CD4-positive, alpha-beta T cell (primary cell): ENCODE results near the gene FBXL19. TPM values are rescaled to one million over a fixed set of nuclear protein-coding genes. Genes with fewer than 3 reads are reported as not detected.

ENCODE experiments used
- ATAC-seq: fragments of 200-7000 bp; cut with Tn5 transposase; one replicate; pipeline ENCODE4 v1.10.0; 2022; ENCODE audit warnings: mild to moderate bottlenecking; ENCODE audit not compliant: poor library complexity
- CTCF ChIA-PET: fragments of 350-600 bp; sonication (Branson Sonifier 250); formaldehyde crosslinking; loops from one replicate; lab custom pipeline; 2021; ENCODE audit warnings: antibody characterized with exemption, inconsistent platforms; lab: Charles Lee
- POLR2A ChIA-PET: fragments of 350-600 bp; sonication (Branson Sonifier 250); formaldehyde crosslinking; loops from one replicate; lab custom pipeline; 2021; ENCODE audit warnings: antibody characterized with exemption, inconsistent platforms; lab: Charles Lee
- DNase-seq, 14 experiments: peaks; one replicate each; pipeline ENCODE4 v3.0.0-alpha.2; 2013 to 2020; ENCODE audit warnings: mixed read lengths in 2 of 14
- H3K27ac ChIP-seq, 2 donors: one replicate each; pipeline versions ENCODE4 v1.5.1 to v1.7.0; 2013; ENCODE audit warnings: low read length in 2 of 2, low read depth in 1 of 2, mild to moderate bottlenecking in 1 of 2
- H3K27me3 ChIP-seq, 2 experiments: 1 replicate in 1 of 2; 2 replicates in 1 of 2; pipeline versions ENCODE4 v1.6.1 to v1.7.0; 2013; ENCODE audit warnings: low read length in 2 of 2, control low read depth in 1 of 2, mild to moderate bottlenecking in 1 of 2, moderate library complexity in 1 of 2; ENCODE audit not compliant: insufficient read depth in 2 of 2, control insufficient read depth in 1 of 2
- H3K36me3 ChIP-seq: one replicate; pipeline ENCODE4 v1.6.1; 2013; ENCODE audit warnings: low read length, control low read depth; ENCODE audit not compliant: insufficient read depth
- H3K4me1 ChIP-seq: one replicate; pipeline ENCODE4 v1.6.1; 2013; ENCODE audit warnings: low read length, control low read depth; ENCODE audit not compliant: insufficient read depth
- H3K4me3 ChIP-seq: one replicate; pipeline ENCODE4 v1.5.1; 2013; ENCODE audit warnings: mild to moderate bottlenecking, low read length, moderate library complexity
- H3K9me3 ChIP-seq, 2 experiments: 1 replicate in 1 of 2; 2 replicates in 1 of 2; pipeline versions ENCODE4 v1.6.1 to v1.7.0; 2013; ENCODE audit warnings: low read length in 2 of 2, mild to moderate bottlenecking in 2 of 2, control low read depth in 1 of 2, moderate library complexity in 1 of 2; ENCODE audit not compliant: control insufficient read depth in 1 of 2, insufficient read depth in 1 of 2
- H3K27ac Mint-ChIP-seq: one replicate; pipeline ENCODE4 v1.8.0; 2020; ENCODE audit warnings: mixed read lengths
- H3K27me3 Mint-ChIP-seq: one replicate; pipeline ENCODE4 v1.8.0; 2021; ENCODE audit warnings: mixed read lengths
- H3K36me3 Mint-ChIP-seq: one replicate; pipeline ENCODE4 v1.8.0; 2021; ENCODE audit warnings: low read depth, mixed read lengths
- H3K4me1 Mint-ChIP-seq: one replicate; pipeline ENCODE4 v1.8.0; 2021; ENCODE audit warnings: low read depth, mixed read lengths
- H3K4me3 Mint-ChIP-seq: one replicate; pipeline ENCODE4 v1.8.0; 2020; ENCODE audit warnings: mild to moderate bottlenecking, mixed read lengths
- H3K9me3 Mint-ChIP-seq: one replicate; pipeline ENCODE4 v1.8.0; 2020; ENCODE audit warnings: mixed read lengths
- CTCF ChIP-seq: fragments of 200-600 bp; IDR thresholded peaks from one replicate; pipeline ENCODE4 v1.8.0; 2022; ENCODE audit warnings: antibody characterized with exemption, mild to moderate bottlenecking
- intact Hi-C, 2 experiments: fragments of 100-400 bp; cut with DNase I in 1 of 2; cut with micrococcal nuclease in 1 of 2; formaldehyde crosslinking; loops; one replicate each; pipeline versions ENCODE4 v1.15.1 to v1.9.0; 2023 to 2025; cut with DNase I, micrococcal nuclease
- total RNA-seq, 174 experiments: library from RNA in 2 of 174; stranded (reverse) in 2 of 174; gene quantifications; one replicate each; pipeline ENCODE4 v1.2.3 and lab custom pipeline; 2021 to 2026

Gene FBXL19
- total RNA-seq, 2 experiments from 2014 or later: 7.5 to 8.9 TPM

GRCh38 chr16:30946671-30947540, 23.5 kb downstream of the FBXL19 start:
- peaks cover 17% of the 10 kb centered on the region for H3K4me1 Mint-ChIP-seq
- DNase-seq: no peak
- peaks cover 10% of the 10 kb centered on the region for H3K36me3 Mint-ChIP-seq
- H3K27me3 Mint-ChIP-seq: no peaks in the 10 kb centered on the region
- CTCF ChIA-PET: interaction anchor here (1.5 kb wide), 1 partner anchor 102 kb away, joined by 3 read pairs; no protein-coding TSS in a partner anchor
- H3K9me3 ChIP-seq: no peaks in the 10 kb centered on the region
- POLR2A ChIA-PET: no interaction called here
- H3K4me1 ChIP-seq: peaks cover 29% of the 10 kb centered on the region
- H3K4me3 Mint-ChIP-seq: peak overlapping the region; percentile 69
- H3K27me3 ChIP-seq: no peaks in the 10 kb centered on the region
- TF ChIP-seq CTCF: no peak
- peak overlapping the region; percentile 0 for H3K27ac Mint-ChIP-seq
- no peak overlapping the region for H3K4me3 ChIP-seq
- ATAC-seq: no peak
- no peaks in the 10 kb centered on the region for H3K9me3 Mint-ChIP-seq
- H3K36me3 ChIP-seq: peaks cover 7% of the 10 kb centered on the region
- H3K27ac ChIP-seq: no peak overlapping the region
- intact Hi-C loops: no loop called here

GRCh38 chr16:30947541-30947858, 24.1 kb downstream of the FBXL19 start:
- POLR2A ChIA-PET: no interaction called here
- no peak overlapping the region for H3K4me3 ChIP-seq
- Mint-ChIP-seq H3K27ac (no peak overlapping the region), H3K4me3 (no peak overlapping the region), H3K9me3 (no peaks in the 10 kb centered on the region), H3K36me3 (peaks cover 10% of the 10 kb centered on the region), H3K27me3 (no peaks in the 10 kb centered on the region), H3K4me1 (peaks cover 14% of the 10 kb centered on the region)
- TF ChIP-seq CTCF: no peak
- no peak overlapping the region for H3K27ac ChIP-seq
- peaks cover 7% of the 10 kb centered on the region for H3K36me3 ChIP-seq
- no peaks in the 10 kb centered on the region for H3K27me3 ChIP-seq
- no peaks in the 10 kb centered on the region for H3K9me3 ChIP-seq
- peaks cover 23% of the 10 kb centered on the region for H3K4me1 ChIP-seq
- DNase-seq: no peak
- CTCF ChIA-PET: no interaction called here
- ATAC-seq: no peak
- intact Hi-C loops: no loop called here

GRCh38 chr16:30947859-30948666, 24.7 kb downstream of the FBXL19 start:
- TF ChIP-seq CTCF: no peak
- H3K27me3 ChIP-seq: no peaks in the 10 kb centered on the region
- POLR2A ChIA-PET: interaction anchor here (1.5 kb wide), 1 partner anchor 9 kb away, joined by 5 read pairs; the partner anchor contains the start of gene SETD1A
- H3K4me3 Mint-ChIP-seq: peak overlapping the region; percentile 38
- no peaks in the 10 kb centered on the region for H3K9me3 ChIP-seq
- peaks cover 22% of the 10 kb centered on the region for H3K4me1 ChIP-seq
- H3K4me1 Mint-ChIP-seq: peaks cover 14% of the 10 kb centered on the region
- peaks cover 10% of the 10 kb centered on the region for H3K36me3 Mint-ChIP-seq
- CTCF ChIA-PET: no interaction called here
- H3K36me3 ChIP-seq: peaks cover 7% of the 10 kb centered on the region
- no peak overlapping the region for H3K27ac Mint-ChIP-seq
- peak in 3 of 14 experiments; percentile 23 to 52 (median 40) for DNase-seq
- H3K4me3 ChIP-seq: peak overlapping the region; percentile 70
- ATAC-seq: peak; percentile 9
- intact Hi-C loops: no loop called here
- no peaks in the 10 kb centered on the region for H3K27me3 Mint-ChIP-seq
- H3K9me3 Mint-ChIP-seq: no peaks in the 10 kb centered on the region
- no peak overlapping the region for H3K27ac ChIP-seq
